Stimulated activated CD8-positive, alpha-beta memory T cell treated with anti-CD3 and anti-CD28 coated beads, Interleukin-4, amount 100 ng/mL, for 4 hours (primary cell): ENCODE measurements around the gene DIRAS1.

Experiments
- DNase-seq, 2 donors: peaks; one replicate each; pipeline ENCODE4 v3.0.0-alpha.2; 2020; ENCODE audit warnings: low read depth in 2 of 2, low spot score in 1 of 2

The DIRAS1 gene, protein sequence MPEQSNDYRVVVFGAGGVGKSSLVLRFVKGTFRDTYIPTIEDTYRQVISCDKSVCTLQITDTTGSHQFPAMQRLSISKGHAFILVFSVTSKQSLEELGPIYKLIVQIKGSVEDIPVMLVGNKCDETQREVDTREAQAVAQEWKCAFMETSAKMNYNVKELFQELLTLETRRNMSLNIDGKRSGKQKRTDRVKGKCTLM

DNA sequence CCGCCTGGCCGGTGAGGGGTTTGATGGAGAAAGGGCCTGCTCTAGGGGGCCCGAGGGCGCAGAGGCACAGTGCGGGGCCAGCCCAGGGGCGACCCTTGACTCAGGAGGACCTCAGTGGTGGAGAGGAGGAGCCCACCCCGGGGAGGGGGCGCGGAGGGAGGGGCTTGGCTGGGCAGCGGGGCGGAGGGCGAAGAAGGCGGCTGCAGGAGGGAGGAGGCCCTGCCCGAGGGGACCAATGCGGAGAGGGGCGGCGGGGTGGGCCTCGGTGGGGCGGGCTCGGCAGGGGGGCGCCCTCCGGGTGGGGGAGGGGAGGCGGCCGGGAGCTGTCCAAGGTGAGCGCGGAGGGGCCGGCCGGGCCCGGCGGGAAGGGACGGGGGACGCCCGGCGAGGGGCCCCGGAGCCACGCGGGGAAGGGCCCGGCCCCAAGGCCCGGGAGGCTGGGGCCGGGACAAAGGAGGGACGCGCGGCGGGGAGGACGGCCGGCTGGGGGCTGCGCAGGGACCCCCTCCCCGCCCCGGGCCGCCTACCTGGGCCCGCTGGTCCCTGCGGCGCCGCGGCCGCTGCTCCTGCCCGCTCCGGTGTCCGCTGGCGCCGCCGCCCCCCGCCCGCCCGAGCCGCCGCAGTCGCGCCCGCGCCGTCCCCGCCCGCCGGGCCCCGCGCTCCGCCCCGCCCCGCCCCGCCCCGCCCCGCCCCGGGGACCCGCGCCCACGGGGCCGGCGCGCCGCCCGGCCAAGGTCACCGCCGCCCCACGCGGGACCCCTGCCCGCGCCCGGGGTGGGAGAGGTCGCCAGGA is at the start of gene DIRAS1:
TSS of gene DIRAS1 (minus strand) at position 596 of the 793 bp plus-strand sequence. CDS start 3,566 bp downstream, outside the sequence.
- no peak for DNase-seq

GRCh38 chr19:2770055-2771013 is 49.2 kb upstream of the DIRAS1 start:
- no peak for DNase-seq

DNA sequence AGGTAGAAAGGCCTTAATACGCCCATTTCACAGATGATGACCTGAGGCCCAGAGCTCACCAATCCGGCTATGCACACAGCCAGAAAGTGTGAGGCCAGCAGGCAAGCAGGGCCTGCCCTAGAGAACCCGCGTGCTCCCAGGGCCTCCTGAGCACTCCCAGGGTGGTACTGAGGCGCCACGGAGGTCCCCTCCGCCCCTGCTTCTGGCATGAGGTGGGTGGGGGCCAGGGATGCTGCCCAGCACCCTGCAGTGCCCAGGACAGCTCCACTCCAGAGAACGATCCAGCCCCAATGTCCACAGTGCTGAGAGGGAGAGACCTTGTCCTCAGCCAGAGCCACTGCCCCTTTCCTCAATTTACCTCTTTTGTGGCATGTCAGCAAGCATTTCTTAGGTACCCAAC is 48.0 kb upstream of the DIRAS1 start:
- no peak for DNase-seq

GRCh38 chr19:2768365-2769132 is 47.4 kb upstream of the DIRAS1 start:
- DNase-seq: no peak

GRCh38 chr19:2767688-2768087 is 46.5 kb upstream of the DIRAS1 start:
- DNase-seq: no peak

- no peak for DNase-seq
Observed at GRCh38 chr19:2766594-2767372, 45.6 kb upstream of the DIRAS1 start.

DNA sequence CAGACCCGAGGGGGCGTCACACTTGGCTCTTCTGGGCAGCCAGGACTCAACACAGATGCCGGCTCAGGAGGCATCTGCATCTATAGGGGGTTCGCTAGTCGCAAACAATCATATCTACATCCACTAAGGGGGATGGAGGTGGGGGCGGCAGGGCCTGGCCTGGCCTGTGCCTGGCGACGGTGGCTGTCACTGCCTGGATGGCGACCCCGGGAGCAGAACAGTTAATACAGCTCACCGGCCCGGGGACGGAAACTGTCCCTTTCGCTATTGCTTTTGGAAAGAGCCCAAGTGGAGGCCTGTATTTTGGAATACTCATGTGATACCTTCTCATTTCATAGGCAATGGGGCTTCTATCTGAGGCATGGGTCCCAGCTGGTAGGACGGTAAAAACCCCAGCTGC is 44.2 kb upstream of the DIRAS1 start:
- no peak for DNase-seq

DNA sequence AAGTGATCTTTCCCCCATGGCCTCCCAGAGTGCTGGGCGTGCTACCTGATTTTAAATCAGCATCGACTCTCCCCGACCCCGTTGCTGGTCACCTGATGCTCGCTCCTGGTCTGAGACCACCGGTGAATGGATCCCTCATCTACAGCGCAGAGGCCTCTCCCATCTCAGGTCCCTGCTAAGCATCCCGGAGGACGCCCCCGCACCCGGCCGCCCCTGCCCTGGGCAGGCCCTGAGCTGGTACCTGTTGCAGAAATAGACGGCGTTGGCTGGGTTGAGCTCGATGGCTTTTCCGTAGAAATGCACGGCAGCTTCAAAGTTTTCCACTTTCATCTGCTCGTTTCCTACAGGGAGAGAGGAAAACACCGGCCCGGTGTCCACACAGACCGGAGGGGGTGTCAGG is 43.8 kb upstream of the DIRAS1 start:
- DNase-seq: no peak

GRCh38 chr19:2763687-2764086 is 42.5 kb upstream of the DIRAS1 start:
- DNase-seq: no peak

GRCh38 chr19:2762783-2763496 is 41.8 kb upstream of the DIRAS1 start:
- no peak for DNase-seq

DNA sequence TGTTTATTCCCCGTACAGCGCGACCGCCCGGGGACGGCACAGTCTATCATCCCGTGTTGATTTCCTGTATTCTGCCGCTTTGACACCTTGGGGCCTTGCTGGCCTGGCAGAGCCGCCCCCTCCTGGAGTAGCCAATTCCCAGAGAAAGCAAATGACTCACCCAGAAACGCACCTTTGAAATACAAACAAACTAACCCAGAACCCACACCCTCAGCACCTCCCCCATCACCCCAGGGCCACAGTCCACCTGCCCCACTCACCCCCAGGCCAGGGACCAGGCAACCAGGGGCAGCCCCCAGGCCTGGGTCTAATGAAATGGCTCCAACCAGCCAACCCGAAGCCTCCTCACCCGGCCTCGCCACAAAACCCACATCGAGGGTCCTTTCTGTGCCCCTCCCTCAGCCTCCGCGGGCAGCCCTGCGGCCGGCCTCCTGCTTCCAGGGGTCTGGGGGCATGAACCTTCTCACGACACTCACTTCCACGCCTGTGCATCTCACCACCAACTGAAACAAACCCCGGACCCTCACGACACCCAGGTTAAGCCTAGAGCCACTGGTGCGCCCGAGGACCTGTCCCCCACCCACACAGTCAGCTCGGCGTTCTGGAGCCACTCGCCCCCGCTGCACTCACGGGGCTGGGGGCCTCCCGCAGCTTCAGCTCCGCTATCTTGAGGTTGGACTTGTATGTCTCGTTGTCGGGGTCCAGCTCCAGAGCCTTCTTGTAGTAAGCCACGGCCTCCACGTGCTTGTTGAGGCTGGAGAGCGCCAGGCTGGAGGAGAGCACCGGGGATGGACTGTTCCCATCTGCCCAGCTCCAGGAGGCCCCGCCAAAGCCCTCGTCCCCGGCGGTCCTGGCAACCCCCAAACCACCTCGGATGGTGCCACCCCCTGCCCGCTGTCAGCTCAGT is 41.0 kb upstream of the DIRAS1 start:
- DNase-seq: no peak

DNA sequence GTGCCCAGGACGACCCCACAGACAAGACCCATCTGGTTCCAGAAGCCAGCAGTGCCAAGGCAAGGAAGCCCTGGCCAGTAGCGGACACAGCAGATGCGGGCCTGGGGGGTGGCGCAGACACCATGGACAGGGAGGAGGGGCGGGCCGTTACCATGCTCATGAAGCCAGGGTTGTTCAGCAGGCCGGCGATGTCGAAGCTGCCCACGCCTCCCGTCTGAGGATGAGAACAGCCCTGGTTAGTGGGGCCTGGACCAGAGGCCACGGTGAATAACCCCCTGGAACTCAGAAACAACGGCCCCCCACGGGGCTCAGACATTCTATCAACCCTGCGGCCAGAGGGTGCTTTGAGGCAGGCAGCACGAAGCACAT is 40.1 kb upstream of the DIRAS1 start:
- DNase-seq: no peak

DNA sequence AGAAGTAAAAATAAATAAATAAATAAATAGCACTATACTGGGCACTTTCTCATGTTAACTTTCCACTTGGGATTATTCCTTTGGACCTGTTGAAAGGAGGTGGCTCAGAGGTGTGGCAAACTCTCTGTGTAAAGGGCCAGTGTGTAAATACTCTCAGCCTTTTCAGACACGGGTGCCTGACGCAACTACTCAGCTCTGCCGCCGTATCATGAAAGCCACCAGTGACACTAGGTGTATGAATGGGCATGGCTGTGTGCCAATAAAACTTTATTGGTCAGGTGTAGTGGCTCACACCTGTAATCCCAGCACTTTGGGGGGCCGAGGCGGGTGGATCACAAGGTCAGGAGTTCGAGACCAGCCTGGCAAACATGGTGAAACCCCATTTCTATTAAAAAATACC is 38.8 kb upstream of the DIRAS1 start:
- DNase-seq: no peak

DNA sequence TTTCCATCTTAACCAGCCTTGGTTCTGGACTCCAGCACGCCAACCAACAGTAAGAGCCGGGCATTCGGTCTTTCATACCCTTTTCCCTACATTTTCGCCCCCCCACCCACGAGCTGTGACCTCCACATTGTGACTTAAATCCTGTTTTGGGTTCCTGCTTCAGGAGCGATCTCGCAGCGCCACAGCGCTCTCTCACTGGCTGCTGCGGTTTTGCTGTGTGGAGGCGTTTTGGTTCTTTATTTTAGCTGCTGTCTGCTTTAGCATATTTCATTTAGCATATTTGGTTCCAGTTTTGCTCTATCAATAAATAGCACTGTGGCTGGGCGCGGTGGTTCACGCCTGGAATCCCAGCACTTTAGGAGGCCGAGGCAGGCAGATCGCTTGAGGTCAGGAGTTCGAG is 38.2 kb upstream of the DIRAS1 start:
- DNase-seq: no peak

DNA sequence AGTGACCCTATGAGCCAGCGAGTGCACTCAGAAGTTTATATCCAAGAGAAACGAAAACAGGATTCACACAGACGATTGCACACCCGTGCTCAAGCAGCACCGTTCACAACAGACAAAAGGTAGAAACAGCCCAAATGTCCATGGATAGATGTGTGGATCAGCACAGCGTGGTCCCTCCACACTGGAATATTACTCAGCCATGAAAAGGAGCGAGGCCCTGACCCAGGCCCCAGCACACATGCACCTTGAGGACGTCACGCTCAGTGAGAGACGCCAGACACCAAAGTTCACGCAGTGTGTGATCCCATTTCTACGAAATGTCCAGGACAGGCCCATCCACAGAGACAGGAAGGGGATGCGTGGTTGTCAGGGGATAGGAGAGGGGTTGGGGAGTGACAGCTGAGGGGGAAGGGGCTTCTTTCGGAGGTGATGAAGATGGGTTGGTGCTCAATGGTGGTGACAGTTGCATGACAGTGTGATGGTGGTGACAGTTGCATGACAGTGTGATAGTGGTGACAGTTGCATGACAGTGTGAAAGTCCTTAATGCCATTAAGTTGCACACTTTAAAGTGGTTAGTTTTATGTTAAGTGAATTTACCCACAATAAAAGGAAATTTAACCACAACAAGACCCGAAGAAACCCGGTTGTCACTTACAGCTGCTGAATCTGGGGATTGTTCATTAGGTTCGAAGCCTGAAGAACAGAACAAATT is 37.6 kb upstream of the DIRAS1 start:
- no peak for DNase-seq

- DNase-seq: no peak
Observed at GRCh38 chr19:2756921-2757881, 36.0 kb upstream of the DIRAS1 start.

- no peak for DNase-seq
Observed at GRCh38 chr19:2756477-2756876, 35.3 kb upstream of the DIRAS1 start.
